Mesenchymal stem cell (in vitro differentiated cells and primary cell): ENCODE results near the gene SLC22A14.
"Not testable (repeated sequence)": the region's sequence is repeated elsewhere in the genome, so short reads cannot be mapped to it uniquely, and the experiment has no call there.

Experiments used
- DNase-seq: peaks from one replicate; pipeline ENCODE4 v3.0.0-alpha.2; 2013
- H2AFZ ChIP-seq: one replicate; pipeline ENCODE4 v1.6.1; 2013; ENCODE audit warnings: low read depth, mild to moderate bottlenecking, control low read depth, inconsistent platforms, low read length, moderate library complexity
- H2AK5ac ChIP-seq: 2 replicates; pipeline ENCODE4 v1.6.1; 2013; ENCODE audit warnings: low read length, moderate library complexity, mild to moderate bottlenecking, inconsistent platforms; ENCODE audit not compliant: severe bottlenecking
- H2BK120ac ChIP-seq: one replicate; pipeline ENCODE4 v1.6.1; 2013; ENCODE audit warnings: low read depth, mild to moderate bottlenecking, inconsistent platforms, low read length, moderate library complexity
- H2BK12ac ChIP-seq, 2 experiments: one replicate each; pipeline ENCODE4 v1.6.1; 2013; ENCODE audit warnings: inconsistent platforms in 2 of 2, low read length in 2 of 2, mild to moderate bottlenecking in 2 of 2, moderate library complexity in 2 of 2, control low read depth in 1 of 2
- H2BK15ac ChIP-seq: one replicate; pipeline ENCODE4 v1.6.1; 2013; ENCODE audit warnings: mild to moderate bottlenecking, low read depth, inconsistent platforms; ENCODE audit not compliant: poor library complexity, severe bottlenecking
- H2BK5ac ChIP-seq: 2 replicates; pipeline ENCODE4 v1.6.1; 2013; ENCODE audit warnings: low read depth, mild to moderate bottlenecking, low read length, control low read depth, inconsistent platforms; ENCODE audit not compliant: poor library complexity, severe bottlenecking
- H3K14ac ChIP-seq, 2 experiments: one replicate each; pipeline ENCODE4 v1.6.1; 2013; ENCODE audit warnings: inconsistent platforms in 2 of 2, low read length in 2 of 2, control low read depth in 1 of 2, mild to moderate bottlenecking in 1 of 2, moderate library complexity in 1 of 2
- H3K18ac ChIP-seq, 2 experiments: one replicate each; pipeline ENCODE4 v1.6.1; 2013; ENCODE audit warnings: inconsistent platforms in 2 of 2, low read length in 2 of 2, control low read depth in 1 of 2, low read depth in 1 of 2, mild to moderate bottlenecking in 1 of 2
- H3K23ac ChIP-seq, 2 experiments: one replicate each; pipeline ENCODE4 v1.6.1; 2013; ENCODE audit warnings: inconsistent platforms in 2 of 2, low read length in 2 of 2, mild to moderate bottlenecking in 2 of 2, moderate library complexity in 2 of 2, control low read depth in 1 of 2
- H3K27ac ChIP-seq: 2 replicates; pipeline ENCODE4 v1.5.1; 2013; ENCODE audit warnings: mild to moderate bottlenecking, moderate library complexity, low read length, control low read depth, inconsistent platforms; ENCODE audit not compliant: poor library complexity, severe bottlenecking
- H3K27me3 ChIP-seq, 2 experiments: 2 replicates each; pipeline versions ENCODE4 v1.6.1 to v1.7.0; 2013; ENCODE audit warnings: low read length in 2 of 2, mild to moderate bottlenecking in 2 of 2, moderate library complexity in 2 of 2, control low read depth in 1 of 2, inconsistent platforms in 1 of 2; ENCODE audit not compliant: control insufficient read depth in 1 of 2, insufficient read depth in 1 of 2
- H3K36me3 ChIP-seq, 2 experiments: 2 replicates each; pipeline versions ENCODE4 v1.6.1 to v1.7.0; 2013; ENCODE audit warnings: low read length in 2 of 2, control low read depth in 1 of 2, inconsistent platforms in 1 of 2, low read depth in 1 of 2, mild to moderate bottlenecking in 1 of 2; ENCODE audit not compliant: insufficient read depth in 2 of 2, control insufficient read depth in 1 of 2
- H3K4ac ChIP-seq, 2 experiments: one replicate each; pipeline ENCODE4 v1.6.1; 2013; ENCODE audit warnings: inconsistent platforms in 2 of 2, low read length in 2 of 2, mild to moderate bottlenecking in 2 of 2, moderate library complexity in 2 of 2, control low read depth in 1 of 2, low read depth in 1 of 2
- H3K4me1 ChIP-seq: 2 replicates; pipeline ENCODE4 v1.6.1; 2013; ENCODE audit warnings: low read depth, low read length, control low read depth; ENCODE audit not compliant: control insufficient read depth, insufficient read depth
- H3K4me2 ChIP-seq: 2 replicates; pipeline ENCODE4 v1.6.1; 2013; ENCODE audit warnings: low read length, mild to moderate bottlenecking, inconsistent platforms; ENCODE audit not compliant: poor library complexity, severe bottlenecking
- H3K4me3 ChIP-seq, 2 experiments: 2 replicates each; pipeline versions ENCODE4 v1.5.1 to v1.7.0; 2013; ENCODE audit warnings: low read length in 2 of 2, mild to moderate bottlenecking in 2 of 2, control low read depth in 1 of 2, low read depth in 1 of 2; ENCODE audit not compliant: insufficient read depth in 1 of 2
- H3K79me1 ChIP-seq: replicated peaks from 2 replicates; pipeline ENCODE4 v1.6.1; 2013; ENCODE audit warnings: mild to moderate bottlenecking, control low read depth, low read length, inconsistent platforms; ENCODE audit not compliant: poor library complexity, severe bottlenecking
- H3K9ac ChIP-seq: 2 replicates; pipeline ENCODE4 v1.7.0; 2013; ENCODE audit warnings: mild to moderate bottlenecking, low read length, moderate library complexity
- H3K9me3 ChIP-seq: 2 replicates; pipeline ENCODE4 v1.7.0; 2013; ENCODE audit warnings: mild to moderate bottlenecking, low read length; ENCODE audit not compliant: control insufficient read depth
- H4K8ac ChIP-seq: one replicate; pipeline ENCODE4 v1.6.1; 2013; ENCODE audit warnings: inconsistent platforms, mild to moderate bottlenecking, low read length, moderate library complexity
- H4K91ac ChIP-seq: one replicate; pipeline ENCODE4 v1.6.1; 2013; ENCODE audit warnings: mild to moderate bottlenecking, low read length, inconsistent platforms
- WGBS: methylation state at CpG from one replicate; pipeline ENCODE4 v1.1.7; 2013; ENCODE audit warnings: mixed read lengths; 5-methylcytosine and 5-hydroxymethylcytosine counted together

Gene SLC22A14

DNA sequence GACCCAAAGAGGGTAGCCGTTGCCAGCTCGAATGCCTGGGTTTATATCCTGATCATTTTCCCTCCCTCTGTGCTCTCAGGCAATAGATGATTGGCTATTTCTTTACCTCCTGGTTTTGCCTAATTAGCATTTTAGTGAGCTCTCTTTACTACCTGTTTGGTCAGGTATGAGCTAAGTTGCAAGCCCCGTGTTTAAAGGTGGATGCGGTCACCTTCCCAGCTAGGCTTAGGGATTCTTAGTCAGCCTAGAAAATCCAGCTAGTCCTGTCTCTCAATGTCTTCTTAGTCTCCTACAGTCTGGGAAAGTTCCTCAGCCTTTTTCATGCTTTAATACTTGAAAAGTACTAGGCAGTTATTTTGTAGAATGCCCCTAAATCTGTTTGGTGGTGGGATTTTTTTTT, 15.0 kb downstream of the SLC22A14 start:
- DNase-seq, H2BK120ac ChIP-seq, H3K4me2 ChIP-seq, H2BK15ac ChIP-seq, H2AFZ ChIP-seq, H3K27ac ChIP-seq, H3K4me3 ChIP-seq, H3K4ac ChIP-seq, H3K18ac ChIP-seq, H2BK5ac ChIP-seq, H3K23ac ChIP-seq, H3K36me3 ChIP-seq, H3K9me3 ChIP-seq, H3K79me1 ChIP-seq, H3K14ac ChIP-seq, H3K9ac ChIP-seq, H2BK12ac ChIP-seq, H2AK5ac ChIP-seq, H4K8ac ChIP-seq, H3K27me3 ChIP-seq, H3K4me1 ChIP-seq, H4K91ac ChIP-seq: not testable (repeated sequence)
- 73% methylated on average over 2 of the region's 4 CpGs for WGBS

- DNase-seq: no peak
- no peak overlapping the region for H3K18ac ChIP-seq
- H4K91ac ChIP-seq: no peak overlapping the region
- H3K27me3 ChIP-seq: no peaks in the 10 kb centered on the region
- H3K14ac ChIP-seq: no peak overlapping the region
- no peak overlapping the region for H3K4me2 ChIP-seq
- no peak overlapping the region for H2BK120ac ChIP-seq
- H3K4ac ChIP-seq: no peak overlapping the region
- H3K9ac ChIP-seq: no peak overlapping the region
- H3K36me3 ChIP-seq: no peaks in the 10 kb centered on the region
- no peak overlapping the region for H2BK15ac ChIP-seq
- H2AK5ac ChIP-seq: no peak overlapping the region
- no peaks in the 10 kb centered on the region for H3K4me1 ChIP-seq
- H2AFZ ChIP-seq: no peak overlapping the region
- H3K23ac ChIP-seq: no peak overlapping the region
- no peak overlapping the region for H3K4me3 ChIP-seq
- no peak overlapping the region for H3K27ac ChIP-seq
- no peak overlapping the region for H2BK12ac ChIP-seq
- H2BK5ac ChIP-seq: no peak overlapping the region
- no peak overlapping the region for H4K8ac ChIP-seq
- H3K79me1 ChIP-seq: no peaks in the 10 kb centered on the region
- H3K9me3 ChIP-seq: no peaks in the 10 kb centered on the region
Observed at GRCh38 chr3:38297537-38297936, 15.4 kb downstream of the SLC22A14 start.

GRCh38 chr3:38297947-38298711, 16.0 kb downstream of the SLC22A14 start:
- H3K36me3 ChIP-seq: no peaks in the 10 kb centered on the region
- H2BK120ac ChIP-seq: no peak overlapping the region
- no peak overlapping the region for H3K4ac ChIP-seq
- no peak overlapping the region for H4K91ac ChIP-seq
- H3K79me1 ChIP-seq: no peaks in the 10 kb centered on the region
- H3K23ac ChIP-seq: no peak overlapping the region
- H3K27me3 ChIP-seq: no peaks in the 10 kb centered on the region
- H2BK5ac ChIP-seq: no peak overlapping the region
- no peak overlapping the region for H2AK5ac ChIP-seq
- no peak overlapping the region for H3K14ac ChIP-seq
- 80% methylated on average over 3 of the region's 5 CpGs for WGBS
- H3K4me2 ChIP-seq: no peak overlapping the region
- H3K9ac ChIP-seq: no peak overlapping the region
- H2AFZ ChIP-seq: no peak overlapping the region
- H3K27ac ChIP-seq: no peak overlapping the region
- H2BK15ac ChIP-seq: no peak overlapping the region
- H3K4me3 ChIP-seq: no peak overlapping the region
- no peak overlapping the region for H3K18ac ChIP-seq
- peak; percentile 26 for DNase-seq
- no peak overlapping the region for H2BK12ac ChIP-seq
- H3K4me1 ChIP-seq: no peaks in the 10 kb centered on the region
- no peaks in the 10 kb centered on the region for H3K9me3 ChIP-seq
- no peak overlapping the region for H4K8ac ChIP-seq

DNA sequence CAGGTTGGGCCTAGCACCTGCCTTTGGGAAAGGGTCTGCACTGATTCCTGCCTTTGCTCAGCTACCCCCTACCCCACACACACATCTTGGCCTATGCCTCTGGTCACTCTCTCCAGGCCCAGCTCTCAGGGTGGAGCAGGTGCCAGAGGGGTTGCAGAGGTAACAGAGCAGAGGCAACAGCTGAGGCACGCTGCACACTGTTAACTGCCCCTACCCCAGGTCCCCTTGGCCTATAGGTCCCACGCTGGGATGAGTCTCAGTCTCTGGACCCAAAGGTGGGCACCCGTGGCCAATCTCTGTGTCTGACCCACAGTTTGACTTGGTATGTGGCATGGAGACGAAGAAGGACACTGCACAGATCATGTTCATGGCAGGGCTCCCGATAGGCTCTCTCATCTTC, 24.8 kb downstream of the SLC22A14 start:
- H4K91ac ChIP-seq: no peak overlapping the region
- no peak overlapping the region for H2BK15ac ChIP-seq
- peaks cover 0 to 5% of the 10 kb centered on the region in 2 experiments for H3K36me3 ChIP-seq
- no peak overlapping the region for H2AK5ac ChIP-seq
- no peaks in the 10 kb centered on the region for H3K4me1 ChIP-seq
- peaks cover 6 to 17% of the 10 kb centered on the region in 2 experiments for H3K27me3 ChIP-seq
- H2BK120ac ChIP-seq: no peak overlapping the region
- no peak overlapping the region for H3K14ac ChIP-seq
- H3K9ac ChIP-seq: no peak overlapping the region
- no peak overlapping the region for H3K4me2 ChIP-seq
- no peak for DNase-seq
- H3K4ac ChIP-seq: no peak overlapping the region
- H2BK5ac ChIP-seq: no peak overlapping the region
- WGBS: 87% methylated on average over 5 of the region's 5 CpGs
- H2BK12ac ChIP-seq: no peak overlapping the region
- H3K18ac ChIP-seq: no peak overlapping the region
- H4K8ac ChIP-seq: no peak overlapping the region
- H3K27ac ChIP-seq: no peak overlapping the region
- no peak overlapping the region for H3K23ac ChIP-seq
- no peak overlapping the region for H3K4me3 ChIP-seq
- no peaks in the 10 kb centered on the region for H3K79me1 ChIP-seq
- H3K9me3 ChIP-seq: no peaks in the 10 kb centered on the region
- H2AFZ ChIP-seq: no peak overlapping the region
